ENCODE measurements around the gene SLC34A2.

SLC34A2 gene

DNA sequence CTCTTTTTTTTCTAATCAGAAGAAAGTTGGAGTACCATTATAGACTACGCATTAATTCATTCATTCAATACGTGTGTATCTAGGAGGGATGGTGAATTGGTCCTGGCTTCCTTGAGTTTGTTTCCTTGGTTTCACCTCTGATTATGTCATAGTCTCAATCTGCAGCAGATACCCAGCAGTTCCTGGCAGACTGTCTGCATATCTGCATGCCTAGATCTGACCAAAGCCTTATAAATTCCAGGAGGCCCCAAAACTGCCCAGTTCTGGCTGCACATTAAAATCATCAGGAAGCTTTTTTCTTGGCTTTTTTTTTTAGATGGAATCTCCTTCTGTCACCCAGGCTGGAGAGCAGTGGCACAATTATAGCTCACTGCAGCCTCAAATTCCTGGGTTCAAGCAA is 27.2 kb upstream of the SLC34A2 start:
- Histone ChIP-seq H3K4me3 (ENCODE audit: low read length, poor library complexity, severe bottlenecking) (no peak overlapping the region), H3K27me3 (ENCODE audit: insufficient read depth, low read length, poor library complexity, severe bottlenecking) (no peaks in the 10 kb centered on the region), H3K79me2 (ENCODE audit: insufficient read depth, low read length) (no peaks in the 10 kb centered on the region), H3K36me3 (ENCODE audit: insufficient read depth, low read length) (no peaks in the 10 kb centered on the region), H3F3A (ENCODE audit: low read depth) (no peaks in the 10 kb centered on the region), H3K4me1 (ENCODE audit: insufficient read depth, low read length, poor library complexity, severe bottlenecking) (no peaks in the 10 kb centered on the region), H3K9ac (ENCODE audit: low read depth, low read length, poor library complexity, severe bottlenecking) (no peak overlapping the region), H3K9me3 (ENCODE audit: insufficient read depth, low read depth, low read length) (no peaks in the 10 kb centered on the region), H3K4me2 (ENCODE audit: low read depth, low read length, poor library complexity, severe bottlenecking) (no peak overlapping the region), H4K20me1 (ENCODE audit: insufficient read depth, low read length, poor library complexity, severe bottlenecking) (no peaks in the 10 kb centered on the region), H2AFZ (ENCODE audit: low read length) (no peak overlapping the region), H3K9me2 (replicated peaks; ENCODE audit: low read depth, low read length) (no peaks in the 10 kb centered on the region)
- TF ChIP-seq, protein P1, sequence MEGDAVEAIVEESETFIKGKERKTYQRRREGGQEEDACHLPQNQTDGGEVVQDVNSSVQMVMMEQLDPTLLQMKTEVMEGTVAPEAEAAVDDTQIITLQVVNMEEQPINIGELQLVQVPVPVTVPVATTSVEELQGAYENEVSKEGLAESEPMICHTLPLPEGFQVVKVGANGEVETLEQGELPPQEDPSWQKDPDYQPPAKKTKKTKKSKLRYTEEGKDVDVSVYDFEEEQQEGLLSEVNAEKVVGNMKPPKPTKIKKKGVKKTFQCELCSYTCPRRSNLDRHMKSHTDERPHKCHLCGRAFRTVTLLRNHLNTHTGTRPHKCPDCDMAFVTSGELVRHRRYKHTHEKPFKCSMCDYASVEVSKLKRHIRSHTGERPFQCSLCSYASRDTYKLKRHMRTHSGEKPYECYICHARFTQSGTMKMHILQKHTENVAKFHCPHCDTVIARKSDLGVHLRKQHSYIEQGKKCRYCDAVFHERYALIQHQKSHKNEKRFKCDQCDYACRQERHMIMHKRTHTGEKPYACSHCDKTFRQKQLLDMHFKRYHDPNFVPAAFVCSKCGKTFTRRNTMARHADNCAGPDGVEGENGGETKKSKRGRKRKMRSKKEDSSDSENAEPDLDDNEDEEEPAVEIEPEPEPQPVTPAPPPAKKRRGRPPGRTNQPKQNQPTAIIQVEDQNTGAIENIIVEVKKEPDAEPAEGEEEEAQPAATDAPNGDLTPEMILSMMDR (conservative IDR thresholded peaks at IDR 0.05; ENCODE audit: low read length), result no peak
- TF ChIP-seq EZH2phosphoT487 (IDR thresholded peaks at IDR 0.05; ENCODE audit: borderline replicate concordance), result no peak

DNA sequence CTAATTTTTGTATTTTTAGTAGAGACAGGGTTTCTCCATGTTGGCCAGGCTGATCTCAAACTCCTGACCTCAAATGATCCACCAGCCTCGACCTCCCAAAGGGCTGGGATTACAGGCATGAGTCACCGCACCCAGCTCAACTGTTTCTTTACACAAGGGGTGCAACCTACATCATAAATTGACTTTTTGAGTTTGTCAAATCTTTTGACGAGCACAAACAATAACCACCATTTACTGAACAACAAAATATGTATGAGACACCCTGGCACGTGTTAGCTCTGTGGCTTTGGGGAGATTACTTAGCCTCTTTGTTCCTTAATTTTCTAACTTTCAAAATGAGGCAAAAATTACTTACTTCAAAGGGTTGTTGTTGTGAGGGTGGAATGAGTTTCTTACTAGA is 23.5 kb upstream of the SLC34A2 start:
- Histone ChIP-seq H3K4me2 (ENCODE audit: low read depth, low read length, poor library complexity, severe bottlenecking) (no peak overlapping the region), H2AFZ (ENCODE audit: low read length) (no peak overlapping the region), H3K9ac (ENCODE audit: low read depth, low read length, poor library complexity, severe bottlenecking) (no peak overlapping the region)

DNA sequence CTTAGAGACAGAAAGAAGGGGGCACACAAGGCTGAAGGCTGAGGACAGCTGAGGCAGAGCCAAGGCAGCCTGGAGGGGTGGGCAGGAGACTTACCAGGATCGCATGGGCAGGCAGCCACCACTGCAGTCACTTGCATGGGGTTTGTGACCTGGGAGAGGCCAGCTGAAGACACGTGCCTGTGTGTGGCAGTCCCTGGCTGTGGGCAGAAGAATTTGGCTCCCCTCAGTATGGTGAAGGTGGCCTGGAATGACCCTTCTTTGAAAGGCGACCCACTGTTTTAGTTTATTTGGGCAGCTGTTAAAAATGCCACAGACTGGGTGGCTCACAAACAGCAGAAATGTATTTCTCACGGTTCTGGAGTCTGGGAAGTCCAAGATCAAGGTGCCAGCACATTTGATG is 22.1 kb upstream of the SLC34A2 start:
- Histone ChIP-seq H3K4me2 (ENCODE audit: low read depth, low read length, poor library complexity, severe bottlenecking) (no peak overlapping the region), H3K9me2 (replicated peaks; ENCODE audit: low read depth, low read length) (no peaks in the 10 kb centered on the region), H3K9ac (ENCODE audit: low read depth, low read length, poor library complexity, severe bottlenecking) (no peak overlapping the region), H3K4me1 (ENCODE audit: insufficient read depth, low read length, poor library complexity, severe bottlenecking) (no peaks in the 10 kb centered on the region), H3F3A (ENCODE audit: low read depth) (no peaks in the 10 kb centered on the region), H3K79me2 (ENCODE audit: insufficient read depth, low read length) (no peaks in the 10 kb centered on the region), H4K20me1 (ENCODE audit: insufficient read depth, low read length, poor library complexity, severe bottlenecking) (no peaks in the 10 kb centered on the region), H3K27me3 (ENCODE audit: insufficient read depth, low read length, poor library complexity, severe bottlenecking) (no peaks in the 10 kb centered on the region), H2AFZ (ENCODE audit: low read length) (no peak overlapping the region), H3K9me3 (ENCODE audit: insufficient read depth, low read depth, low read length) (no peaks in the 10 kb centered on the region), H3K4me3 (ENCODE audit: low read length, poor library complexity, severe bottlenecking) (no peak overlapping the region), H3K36me3 (ENCODE audit: insufficient read depth, low read length) (no peaks in the 10 kb centered on the region)
- TF ChIP-seq, protein P1 (conservative IDR thresholded peaks at IDR 0.05; ENCODE audit: low read length), result no peak
- TF ChIP-seq EZH2phosphoT487 (IDR thresholded peaks at IDR 0.05; ENCODE audit: borderline replicate concordance), result no peak

More for the DNA sequence above, 23.5 kb upstream of the SLC34A2 start:
- Histone ChIP-seq H3K36me3 (ENCODE audit: insufficient read depth, low read length) (no peaks in the 10 kb centered on the region), H3K9me3 (ENCODE audit: insufficient read depth, low read depth, low read length) (no peaks in the 10 kb centered on the region), H3K79me2 (ENCODE audit: insufficient read depth, low read length) (no peaks in the 10 kb centered on the region), H3K27me3 (ENCODE audit: insufficient read depth, low read length, poor library complexity, severe bottlenecking) (no peaks in the 10 kb centered on the region), H3F3A (ENCODE audit: low read depth) (no peaks in the 10 kb centered on the region), H3K9me2 (replicated peaks; ENCODE audit: low read depth, low read length) (no peaks in the 10 kb centered on the region), H3K4me3 (ENCODE audit: low read length, poor library complexity, severe bottlenecking) (no peak overlapping the region), H3K4me1 (ENCODE audit: insufficient read depth, low read length, poor library complexity, severe bottlenecking) (no peaks in the 10 kb centered on the region), H4K20me1 (ENCODE audit: insufficient read depth, low read length, poor library complexity, severe bottlenecking) (no peaks in the 10 kb centered on the region)
- no peak for TF ChIP-seq EZH2phosphoT487 (IDR thresholded peaks at IDR 0.05; ENCODE audit: borderline replicate concordance)
- TF ChIP-seq, protein P1 (conservative IDR thresholded peaks at IDR 0.05; ENCODE audit: low read length), result no peak

All from Loucy (cell line).